Ascending aorta (tissue), 2 donors: ENCODE measurements around the gene DNAJB6. TPM values are rescaled to one million over a fixed set of nuclear protein-coding genes. Genes with fewer than 3 reads are reported as not detected.

Experiments used
- DNase-seq, 2 donors: peaks; one replicate each; pipeline ENCODE4 v3.0.0-alpha.2; 2019; ENCODE audit warnings: low spot score in 2 of 2
- H3K27ac ChIP-seq, 2 donors: fragments of 200-600 bp; sonication (generic); one replicate each; pipeline ENCODE4 v1.5.1; 2016 to 2017; ENCODE audit warnings: mild to moderate bottlenecking in 1 of 2
- H3K27me3 ChIP-seq: fragments of 200-600 bp; sonication (generic); one replicate; pipeline ENCODE4 v1.5.1; 2017
- H3K36me3 ChIP-seq, 2 donors: fragments of 200-600 bp; sonication (generic); one replicate each; pipeline ENCODE4 v1.5.1; 2016
- H3K4me1 ChIP-seq, 2 donors: fragments of 200-600 bp; sonication (generic); one replicate each; pipeline ENCODE4 v1.5.1; 2016 to 2017; ENCODE audit warnings: mild to moderate bottlenecking in 1 of 2
- H3K4me3 ChIP-seq, 2 donors: fragments of 200-600 bp; sonication (generic); one replicate each; pipeline ENCODE4 v1.5.1; 2016 to 2017; ENCODE audit warnings: mild to moderate bottlenecking in 1 of 2
- H3K9me3 ChIP-seq, 2 donors: fragments of 200-600 bp; sonication (generic); one replicate each; pipeline ENCODE4 v1.5.1; 2016
- CTCF ChIP-seq, 3 experiments: fragments of 200-600 bp in 2 of 3; fragments of 450-650 bp in 1 of 3; sonication (generic) in 2 of 3; IDR thresholded peaks; one replicate each; pipeline ENCODE4 v1.5.1; 2016 to 2019; ENCODE audit warnings: antibody characterized with exemption in 3 of 3, mild to moderate bottlenecking in 1 of 3, moderate library complexity in 1 of 3
- intact Hi-C: fragments of 100-400 bp; cut with DNase I; formaldehyde crosslinking; loops from one replicate; pipeline ENCODE4 v1.15.1; 2023
- total RNA-seq: library from RNA; depleted of rRNA; stranded (reverse); fragments of >200 nt; gene quantifications from one replicate; pipeline ENCODE4 v1.1.0, GENCODE V29; 2016

Gene DNAJB6
- total RNA-seq, 1 donor from 2014 or later, result 79.1 TPM

DNA sequence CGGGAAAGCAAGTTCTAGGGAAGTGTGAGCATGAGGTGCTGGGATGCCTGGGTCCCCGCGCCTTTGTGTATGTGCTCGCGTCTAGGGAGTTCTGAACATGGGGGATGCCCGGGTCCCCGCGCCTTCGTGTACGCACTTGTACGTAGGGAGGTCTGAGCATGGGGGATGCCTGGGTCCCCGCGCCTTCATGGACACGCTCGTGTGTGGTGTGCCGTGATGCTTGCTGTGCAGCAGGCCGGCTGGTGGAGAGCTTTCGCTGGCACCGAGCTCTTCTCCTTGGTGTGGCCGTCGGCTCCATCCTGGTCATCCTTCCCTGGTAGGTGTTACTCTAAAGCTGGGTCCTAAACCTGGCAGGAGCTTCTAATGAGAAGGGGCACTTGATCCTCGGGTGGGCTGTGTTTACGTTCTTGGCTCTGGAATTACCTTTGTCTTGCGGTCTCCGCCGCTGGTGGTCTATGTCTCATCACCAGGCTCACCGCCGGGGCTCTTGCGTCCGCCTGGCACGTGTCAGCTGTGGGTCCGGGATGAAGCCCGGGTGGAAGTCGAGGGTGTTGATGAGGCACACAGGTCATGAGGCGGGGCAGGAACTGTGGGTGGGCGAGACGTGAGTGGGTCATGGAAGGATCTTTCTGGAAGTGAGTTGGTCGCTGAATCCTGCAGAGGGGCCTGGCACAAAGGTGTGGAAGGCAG, 63.5 kb downstream of the DNAJB6 start:
- intact Hi-C loops, result no loop called here
- no peaks in the 10 kb centered on the region for H3K9me3 ChIP-seq
- no peak for DNase-seq
- H3K36me3 ChIP-seq, result peaks cover 4 to 44% of the 10 kb centered on the region in 2 donors
- H3K27ac ChIP-seq, result no peak overlapping the region
- no peaks in the 10 kb centered on the region for H3K27me3 ChIP-seq
- TF ChIP-seq CTCF (IDR thresholded peaks at IDR 0.05), result no peak
- no peak overlapping the region for H3K4me3 ChIP-seq
- peaks cover 12 to 15% of the 10 kb centered on the region in 2 donors for H3K4me1 ChIP-seq

DNA sequence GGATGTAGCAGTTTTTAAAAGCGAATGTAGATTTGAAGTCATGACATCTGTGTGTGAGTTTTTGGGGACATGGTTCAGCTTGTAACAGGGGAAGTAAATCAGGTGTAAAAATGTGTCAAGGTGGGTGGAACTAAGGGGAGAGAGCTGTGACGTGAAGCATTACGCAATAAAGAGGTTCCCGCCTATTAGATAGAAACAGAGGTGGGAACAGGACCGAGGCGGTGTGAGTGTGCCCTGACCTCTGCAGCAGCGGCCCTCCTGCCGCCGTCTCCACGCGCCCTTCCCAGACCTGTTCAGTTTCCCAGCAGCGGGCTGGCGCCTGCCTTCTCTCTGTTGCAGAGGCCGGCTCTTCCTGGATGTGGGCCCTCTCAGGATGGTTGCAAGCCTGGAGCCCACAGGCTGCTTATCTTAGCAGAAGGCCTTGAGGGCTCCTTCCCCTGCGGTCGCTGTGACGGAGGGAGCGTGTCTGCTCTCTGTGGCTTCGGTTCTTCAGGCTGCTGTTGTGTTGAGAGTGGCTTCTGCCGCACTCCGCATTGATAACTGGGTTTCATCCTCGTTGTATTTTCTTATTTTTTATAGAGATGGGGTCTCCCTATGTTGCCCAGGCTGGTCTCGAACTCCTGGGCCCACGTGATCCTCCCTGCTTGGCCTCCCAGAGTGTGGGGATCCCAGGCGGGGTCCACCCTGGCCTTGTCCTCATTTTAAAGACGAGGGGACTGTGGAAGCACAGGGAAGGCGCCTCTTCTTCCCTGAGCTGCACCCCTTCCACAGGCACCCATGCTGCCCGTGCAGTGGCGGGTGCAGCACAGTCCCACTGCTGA, 65.0 kb downstream of the DNAJB6 start:
- Histone ChIP-seq H3K27me3 (no peaks in the 10 kb centered on the region), H3K4me3 (no peak overlapping the region), H3K27ac (no peak overlapping the region), H3K36me3 (peaks cover 11 to 50% of the 10 kb centered on the region in 2 donors), H3K9me3 (no peaks in the 10 kb centered on the region), H3K4me1 (peaks cover 12 to 15% of the 10 kb centered on the region in 2 donors)
- DNase-seq, result no peak
- no peak for TF ChIP-seq CTCF (IDR thresholded peaks at IDR 0.05)
- intact Hi-C loops, result no loop called here

DNA sequence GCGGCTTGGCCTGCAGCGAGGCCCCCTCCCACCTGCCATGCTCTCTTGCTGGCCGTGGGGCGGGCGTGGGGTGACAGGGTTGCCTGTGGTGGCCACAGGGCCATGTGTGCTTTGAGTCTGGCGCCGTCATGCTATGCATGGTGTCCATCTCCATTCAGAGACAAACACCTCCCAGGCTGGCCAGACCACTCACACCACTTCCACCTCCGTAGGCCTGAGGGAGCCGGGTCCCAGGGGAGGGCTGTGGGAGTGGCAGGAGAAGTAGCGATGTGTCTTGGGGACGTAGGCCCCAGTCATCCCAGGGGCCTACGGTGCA, 65.5 kb downstream of the DNAJB6 start:
- intact Hi-C loops, result no loop called here
- no peak for TF ChIP-seq CTCF (IDR thresholded peaks at IDR 0.05)
- no peaks in the 10 kb centered on the region for H3K27me3 ChIP-seq
- no peak overlapping the region for H3K27ac ChIP-seq
- H3K4me1 ChIP-seq, result peaks cover 12 to 14% of the 10 kb centered on the region in 2 donors
- H3K4me3 ChIP-seq, result no peak overlapping the region
- no peak for DNase-seq
- H3K36me3 ChIP-seq, result peaks cover 14 to 50% of the 10 kb centered on the region in 2 donors
- H3K9me3 ChIP-seq, result no peaks in the 10 kb centered on the region

GRCh38 chr7:157402911-157403534, 66.2 kb downstream of the DNAJB6 start:
- no peaks in the 10 kb centered on the region for H3K9me3 ChIP-seq
- peaks cover 5 to 7% of the 10 kb centered on the region in 2 donors for H3K4me1 ChIP-seq
- no peaks in the 10 kb centered on the region for H3K27me3 ChIP-seq
- peaks cover 20 to 57% of the 10 kb centered on the region in 2 donors for H3K36me3 ChIP-seq
- no peak for TF ChIP-seq CTCF (IDR thresholded peaks at IDR 0.05)
- H3K27ac ChIP-seq, result no peak overlapping the region
- H3K4me3 ChIP-seq, result no peak overlapping the region
- intact Hi-C loops, result no loop called here
- no peak for DNase-seq

- H3K36me3 ChIP-seq, result peaks cover 20 to 62% of the 10 kb centered on the region in 2 donors
These were observed 67.0 kb downstream of the DNAJB6 start for GRCh38 chr7:157403646-157404401.

More at GRCh38 chr7:157403646-157404401, 67.0 kb downstream of the DNAJB6 start:
- H3K27ac ChIP-seq, result no peak overlapping the region
- H3K27me3 ChIP-seq, result no peaks in the 10 kb centered on the region
- intact Hi-C loops, result no loop called here
- H3K4me1 ChIP-seq, result peaks cover 3 to 4% of the 10 kb centered on the region in 2 donors
- H3K9me3 ChIP-seq, result no peaks in the 10 kb centered on the region
- no peak overlapping the region for H3K4me3 ChIP-seq
- DNase-seq, result no peak
- TF ChIP-seq CTCF (IDR thresholded peaks at IDR 0.05), result no peak
